ENCODE data around the gene SRMS.

The SRMS gene

GRCh38 chr20:63547725-63548480, at the start of gene SRMS:
Gene SRMS (minus strand): TSS chr20:63547749. CDS start chr20:63547463, 286 bp downstream.
- no peak for TF ChIP-seq CTCF (IDR thresholded peaks at IDR 0.05; ENCODE audit: low read length, missing control alignments)
- no peak for DNase-seq (ENCODE audit: low read depth)

GRCh38 chr20:63596423-63596822, 48.9 kb upstream of the SRMS start:
- no peak for DNase-seq (ENCODE audit: low read depth)
- no peak overlapping the region for H3K4me3 ChIP-seq (replicated peaks; ENCODE audit: low read depth, low read length)
- TF ChIP-seq CTCF (IDR thresholded peaks at IDR 0.05; ENCODE audit: low read length, missing control alignments), result no peak

More at GRCh38 chr20:63547725-63548480, at the start of gene SRMS:
- H3K4me3 ChIP-seq (replicated peaks; ENCODE audit: low read depth, low read length), result no peak within 1 kb of the TSS

- DNase-seq (ENCODE audit: low read depth), result no peak
- H3K4me3 ChIP-seq (replicated peaks; ENCODE audit: low read depth, low read length), result no peak overlapping the region
- TF ChIP-seq CTCF (IDR thresholded peaks at IDR 0.05; ENCODE audit: low read length, missing control alignments), result no peak
Measured at GRCh38 chr20:63595416-63596127, 48.0 kb upstream of the SRMS start.

- no peak for TF ChIP-seq CTCF (IDR thresholded peaks at IDR 0.05; ENCODE audit: low read length, missing control alignments)
- H3K4me3 ChIP-seq (replicated peaks; ENCODE audit: low read depth, low read length), result no peak overlapping the region
- peak; percentile 65 for DNase-seq (ENCODE audit: low read depth)
Measured at GRCh38 chr20:63594043-63594561, 46.6 kb upstream of the SRMS start.

- no peak overlapping the region for H3K4me3 ChIP-seq (replicated peaks; ENCODE audit: low read depth, low read length)
- DNase-seq (ENCODE audit: low read depth), result no peak
- no peak for TF ChIP-seq CTCF (IDR thresholded peaks at IDR 0.05; ENCODE audit: low read length, missing control alignments)
Measured at GRCh38 chr20:63592661-63593060, 45.1 kb upstream of the SRMS start.

GRCh38 chr20:63591786-63592355, 44.3 kb upstream of the SRMS start:
- DNase-seq (ENCODE audit: low read depth), result no peak
- no peak for TF ChIP-seq CTCF (IDR thresholded peaks at IDR 0.05; ENCODE audit: low read length, missing control alignments)
- H3K4me3 ChIP-seq (replicated peaks; ENCODE audit: low read depth, low read length), result no peak overlapping the region

Measured in fibroblast of pulmonary artery (primary cell).